Measurements from ENCODE around the gene FBXO28.
"Not testable (repeated sequence)": the region's sequence is repeated elsewhere in the genome, so short reads cannot be mapped to it uniquely, and the experiment has no call there.

The FBXO28 gene, protein sequence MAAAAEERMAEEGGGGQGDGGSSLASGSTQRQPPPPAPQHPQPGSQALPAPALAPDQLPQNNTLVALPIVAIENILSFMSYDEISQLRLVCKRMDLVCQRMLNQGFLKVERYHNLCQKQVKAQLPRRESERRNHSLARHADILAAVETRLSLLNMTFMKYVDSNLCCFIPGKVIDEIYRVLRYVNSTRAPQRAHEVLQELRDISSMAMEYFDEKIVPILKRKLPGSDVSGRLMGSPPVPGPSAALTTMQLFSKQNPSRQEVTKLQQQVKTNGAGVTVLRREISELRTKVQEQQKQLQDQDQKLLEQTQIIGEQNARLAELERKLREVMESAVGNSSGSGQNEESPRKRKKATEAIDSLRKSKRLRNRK

DNA sequence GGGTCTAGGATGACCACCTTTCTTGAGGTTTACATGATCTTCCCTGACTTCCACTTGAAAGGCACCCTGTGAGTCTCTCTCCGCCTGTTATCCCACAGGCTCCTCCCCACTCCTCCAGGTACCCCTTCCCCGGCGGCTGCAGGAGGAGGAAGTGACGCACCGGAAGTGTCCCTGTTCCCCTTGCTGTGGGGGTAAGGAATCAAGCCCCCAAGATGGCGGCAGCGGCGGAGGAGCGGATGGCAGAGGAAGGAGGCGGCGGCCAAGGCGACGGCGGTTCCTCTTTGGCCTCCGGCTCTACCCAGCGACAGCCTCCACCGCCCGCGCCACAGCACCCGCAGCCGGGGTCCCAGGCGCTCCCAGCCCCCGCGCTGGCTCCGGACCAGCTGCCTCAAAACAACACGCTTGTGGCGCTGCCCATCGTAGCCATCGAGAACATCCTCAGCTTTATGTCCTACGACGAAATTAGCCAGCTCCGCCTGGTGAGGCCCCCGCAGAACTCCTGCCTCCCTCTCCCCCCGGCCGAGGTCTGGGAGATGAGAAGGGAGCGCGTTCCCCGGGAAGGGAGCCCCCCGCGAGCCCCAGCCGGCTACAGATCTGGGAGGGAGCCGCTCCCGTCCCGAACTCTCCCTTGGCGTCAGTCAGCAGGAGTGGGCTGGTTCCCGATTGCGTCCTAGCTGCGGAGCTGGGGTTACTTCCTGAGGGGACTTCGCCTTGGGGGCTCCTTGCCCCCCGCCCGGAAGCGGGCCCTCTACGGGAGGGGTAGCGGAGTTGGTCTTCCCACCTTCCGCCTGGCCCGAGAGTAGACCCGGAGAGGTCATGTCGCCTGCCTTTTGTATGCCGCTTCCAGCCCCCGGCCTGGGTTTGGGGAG is at the start of gene FBXO28:
Gene FBXO28 (plus strand): TSS at position 194 of the 869 bp plus-strand sequence. CDS start 19 bp downstream, at position 213.
- Mint-ChIP-seq H3K9me3 (no peaks in the 10 kb centered on the region), H3K36me3 (ENCODE audit: low read depth) (peaks cover 10% of the 10 kb centered on the region), H3K4me3 (peak within 1 kb of the TSS; percentile 86), H3K27me3 (peaks cover 4% of the 10 kb centered on the region), H3K27ac (peak within 1 kb of the TSS; percentile 92), H3K4me1 (peaks cover 31% of the 10 kb centered on the region)
- ATAC-seq (peak; percentile 99), DNase-seq (peak; percentile 96)

GRCh38 chr1:224064150-224064549 is 49.8 kb upstream of the FBXO28 start:
- ATAC-seq (no peak), DNase-seq (no peak)
- no peaks in the 10 kb centered on the region for H3K36me3 Mint-ChIP-seq (ENCODE audit: low read depth)
- no peaks in the 10 kb centered on the region for H3K27me3 Mint-ChIP-seq
- no peak overlapping the region for H3K27ac Mint-ChIP-seq
- H3K4me1 Mint-ChIP-seq, result peaks cover 7% of the 10 kb centered on the region
- H3K9me3 Mint-ChIP-seq, result no peaks in the 10 kb centered on the region
- H3K4me3 Mint-ChIP-seq, result no peak overlapping the region

GRCh38 chr1:224065455-224065854 is 48.5 kb upstream of the FBXO28 start:
- peaks cover 7% of the 10 kb centered on the region for H3K4me1 Mint-ChIP-seq
- DNase-seq (no peak), ATAC-seq (no peak)
- no peaks in the 10 kb centered on the region for H3K9me3 Mint-ChIP-seq
- H3K36me3 Mint-ChIP-seq (ENCODE audit: low read depth), result no peaks in the 10 kb centered on the region
- no peak overlapping the region for H3K27ac Mint-ChIP-seq
- H3K27me3 Mint-ChIP-seq, result no peaks in the 10 kb centered on the region
- H3K4me3 Mint-ChIP-seq, result no peak overlapping the region

DNA sequence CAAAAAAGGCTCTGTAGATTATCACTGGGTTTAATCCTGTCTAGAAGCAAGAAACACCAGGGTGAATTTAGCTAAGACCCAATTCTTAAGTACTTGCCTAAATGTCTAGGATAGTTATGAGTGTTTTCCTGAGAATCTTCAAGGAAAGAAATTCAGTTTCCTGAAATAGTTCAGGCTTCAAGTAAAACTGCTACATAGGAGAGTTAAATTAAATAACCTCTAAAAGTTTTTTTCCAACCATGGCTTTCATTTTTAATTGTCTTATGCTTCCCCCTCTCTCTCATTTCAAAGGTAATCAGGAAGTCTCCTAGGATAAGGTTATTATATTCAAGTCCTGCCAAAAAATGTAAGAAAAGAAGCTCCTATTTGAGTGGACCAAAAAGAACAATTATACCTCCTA is 46.7 kb upstream of the FBXO28 start:
- DNase-seq (no peak), ATAC-seq (no peak)
- H3K27me3 Mint-ChIP-seq, result peaks cover 7% of the 10 kb centered on the region
- peaks cover 7% of the 10 kb centered on the region for H3K4me1 Mint-ChIP-seq
- H3K36me3 Mint-ChIP-seq (ENCODE audit: low read depth), result no peaks in the 10 kb centered on the region
- no peak overlapping the region for H3K4me3 Mint-ChIP-seq
- H3K9me3 Mint-ChIP-seq, result no peaks in the 10 kb centered on the region
- H3K27ac Mint-ChIP-seq, result no peak overlapping the region

DNA sequence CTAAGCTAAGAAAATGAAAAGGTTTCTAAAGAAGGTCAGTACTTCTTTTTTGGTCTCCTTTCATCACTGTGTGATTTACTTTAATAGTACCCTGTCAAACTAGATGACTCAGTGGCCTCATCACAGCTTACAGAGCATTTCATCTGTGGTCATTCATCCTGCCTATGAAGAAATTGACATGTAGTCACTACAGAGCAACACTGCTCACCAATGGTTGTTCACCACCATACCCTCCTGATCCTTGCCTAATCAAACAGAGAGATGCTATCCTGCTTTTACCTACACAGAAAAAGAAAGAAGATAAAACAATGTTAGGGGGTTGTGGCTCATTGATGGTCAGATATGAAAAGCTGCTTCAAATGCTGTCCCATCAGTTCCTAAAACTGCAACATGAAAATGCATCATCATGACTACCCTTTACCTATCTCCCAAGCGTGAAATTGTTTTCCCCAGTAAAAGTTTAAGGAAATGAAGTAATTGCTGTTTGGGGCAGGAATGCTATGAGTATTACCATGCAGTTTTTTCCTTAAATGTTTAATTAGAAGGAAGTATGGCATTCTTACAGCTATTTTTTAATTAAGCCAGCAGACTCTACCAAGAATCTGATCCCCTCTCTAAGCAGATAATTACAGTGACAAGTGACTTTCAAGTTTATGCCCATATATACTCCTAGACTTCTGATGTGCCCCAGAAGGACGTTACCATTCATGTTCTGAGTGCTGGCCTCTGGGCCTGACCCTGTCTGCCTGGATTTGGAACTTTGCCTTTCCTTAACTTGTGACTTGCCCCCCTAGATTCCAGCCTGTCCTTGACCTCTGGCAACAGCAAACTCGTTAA is 46.1 kb upstream of the FBXO28 start:
- Mint-ChIP-seq H3K9me3 (no peaks in the 10 kb centered on the region), H3K36me3 (ENCODE audit: low read depth) (no peaks in the 10 kb centered on the region), H3K4me1 (peaks cover 7% of the 10 kb centered on the region), H3K27ac (no peak overlapping the region), H3K27me3 (peaks cover 7% of the 10 kb centered on the region), H3K4me3 (no peak overlapping the region)
- ATAC-seq (peak; percentile 71), DNase-seq (no peak)

GRCh38 chr1:224068458-224069072 is 45.3 kb upstream of the FBXO28 start:
- no peak for DNase-seq
- Mint-ChIP-seq H3K4me1 (peaks cover 7% of the 10 kb centered on the region), H3K27ac (no peak overlapping the region), H3K36me3 (ENCODE audit: low read depth) (no peaks in the 10 kb centered on the region), H3K27me3 (peaks cover 7% of the 10 kb centered on the region), H3K4me3 (no peak overlapping the region), H3K9me3 (no peaks in the 10 kb centered on the region)
- no peak for ATAC-seq

DNA sequence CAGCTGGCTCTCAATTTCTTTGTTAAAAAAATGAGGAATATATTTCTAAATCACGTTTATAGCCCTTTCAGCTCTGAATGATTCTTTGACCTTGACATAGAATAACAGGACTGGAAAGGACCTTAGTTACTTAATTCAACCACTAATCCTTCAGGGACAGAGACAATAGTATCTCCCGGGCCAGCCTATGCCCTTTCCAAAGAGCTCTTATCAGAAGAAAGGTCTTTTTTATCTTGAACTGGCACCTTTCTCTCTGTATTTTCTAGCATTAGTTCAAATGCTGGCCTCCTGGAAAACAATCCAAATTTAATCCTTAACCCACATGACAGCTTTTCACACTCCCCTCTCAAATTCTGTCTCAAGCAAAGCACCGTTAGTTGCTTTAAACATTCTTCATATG is 44.8 kb upstream of the FBXO28 start:
- ATAC-seq (no peak), DNase-seq (no peak)
- Mint-ChIP-seq H3K27ac (no peak overlapping the region), H3K9me3 (no peaks in the 10 kb centered on the region), H3K36me3 (ENCODE audit: low read depth) (no peaks in the 10 kb centered on the region), H3K4me3 (no peak overlapping the region), H3K4me1 (peaks cover 7% of the 10 kb centered on the region), H3K27me3 (peaks cover 7% of the 10 kb centered on the region)

DNA sequence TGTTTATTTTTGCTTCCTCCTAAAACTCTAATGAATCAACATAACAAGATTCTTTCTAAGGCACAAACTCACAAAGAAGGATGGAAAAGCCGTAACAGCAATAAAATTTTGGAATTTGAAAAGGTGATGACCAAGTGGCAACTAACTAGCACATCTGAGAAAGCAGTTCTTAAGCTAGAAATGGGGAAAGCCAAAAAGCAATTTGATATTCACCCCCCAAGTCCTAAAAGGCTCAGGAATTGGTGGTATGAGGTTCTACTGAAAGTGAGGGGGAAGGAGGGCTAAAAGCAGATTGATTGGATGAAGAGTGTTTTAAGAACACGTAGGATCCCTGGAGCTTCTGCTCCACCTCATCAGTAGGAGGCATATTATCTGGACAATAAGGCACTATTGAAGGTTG is 43.4 kb upstream of the FBXO28 start:
- peaks cover 7% of the 10 kb centered on the region for H3K27me3 Mint-ChIP-seq
- no peaks in the 10 kb centered on the region for H3K9me3 Mint-ChIP-seq
- no peak for DNase-seq

GRCh38 chr1:224076407-224076806 is 37.5 kb upstream of the FBXO28 start:
- H3K27ac Mint-ChIP-seq, result no peak overlapping the region
- H3K9me3 Mint-ChIP-seq, result no peaks in the 10 kb centered on the region
- no peak for ATAC-seq
- no peak for DNase-seq
- no peak overlapping the region for H3K4me3 Mint-ChIP-seq
- peaks cover 13% of the 10 kb centered on the region for H3K27me3 Mint-ChIP-seq
- H3K4me1 Mint-ChIP-seq, result peaks cover 7% of the 10 kb centered on the region
- no peaks in the 10 kb centered on the region for H3K36me3 Mint-ChIP-seq (ENCODE audit: low read depth)

More for the DNA sequence above, 43.4 kb upstream of the FBXO28 start:
- H3K36me3 Mint-ChIP-seq (ENCODE audit: low read depth), result no peaks in the 10 kb centered on the region
- no peak overlapping the region for H3K27ac Mint-ChIP-seq
- H3K4me3 Mint-ChIP-seq, result no peak overlapping the region
- H3K4me1 Mint-ChIP-seq, result peaks cover 3% of the 10 kb centered on the region
- ATAC-seq, result no peak

- not testable (repeated sequence) for H3K27me3 Mint-ChIP-seq; H3K27ac Mint-ChIP-seq; DNase-seq; H3K36me3 Mint-ChIP-seq (ENCODE audit: low read depth); H3K9me3 Mint-ChIP-seq; H3K4me3 Mint-ChIP-seq; H3K4me1 Mint-ChIP-seq; ATAC-seq
These were observed 34.3 kb upstream of the FBXO28 start for GRCh38 chr1:224079644-224080043.

DNA sequence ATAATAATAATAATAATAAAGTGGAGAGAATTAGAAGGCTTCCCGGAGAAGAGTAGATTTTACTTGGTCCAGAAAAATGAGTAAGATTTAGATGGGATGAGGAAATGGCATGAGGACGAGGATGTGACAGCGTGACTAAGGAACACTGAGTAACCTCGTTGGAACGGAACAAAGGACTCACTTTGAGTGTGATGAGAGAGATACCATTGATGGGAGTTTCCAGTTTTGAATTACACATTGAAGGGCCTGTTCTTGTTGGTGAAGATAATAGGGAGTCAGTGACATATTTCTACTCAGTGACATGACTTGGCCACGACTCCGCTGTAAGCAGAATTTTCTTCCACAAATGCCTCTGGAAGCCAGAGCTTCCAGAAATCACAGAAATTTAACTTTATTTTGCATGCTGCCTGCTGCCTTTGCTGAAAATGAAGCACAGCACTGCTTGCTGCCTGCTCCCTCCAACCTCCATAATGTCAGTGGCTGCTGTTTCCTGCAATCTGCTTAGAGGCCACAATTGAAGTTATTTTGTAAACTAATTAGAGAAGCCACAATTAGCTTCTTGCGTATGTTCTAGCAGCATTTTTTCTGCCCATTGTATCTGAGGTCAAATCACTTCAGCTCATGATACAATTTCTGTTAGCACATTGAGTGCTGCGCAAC is 33.7 kb upstream of the FBXO28 start:
- Mint-ChIP-seq H3K27ac (no peak overlapping the region), H3K36me3 (ENCODE audit: low read depth) (no peaks in the 10 kb centered on the region), H3K4me3 (no peak overlapping the region), H3K4me1 (peaks cover 7% of the 10 kb centered on the region), H3K27me3 (peaks cover 11% of the 10 kb centered on the region), H3K9me3 (no peaks in the 10 kb centered on the region)
- ATAC-seq (peak; percentile 83), DNase-seq (no peak)

DNA sequence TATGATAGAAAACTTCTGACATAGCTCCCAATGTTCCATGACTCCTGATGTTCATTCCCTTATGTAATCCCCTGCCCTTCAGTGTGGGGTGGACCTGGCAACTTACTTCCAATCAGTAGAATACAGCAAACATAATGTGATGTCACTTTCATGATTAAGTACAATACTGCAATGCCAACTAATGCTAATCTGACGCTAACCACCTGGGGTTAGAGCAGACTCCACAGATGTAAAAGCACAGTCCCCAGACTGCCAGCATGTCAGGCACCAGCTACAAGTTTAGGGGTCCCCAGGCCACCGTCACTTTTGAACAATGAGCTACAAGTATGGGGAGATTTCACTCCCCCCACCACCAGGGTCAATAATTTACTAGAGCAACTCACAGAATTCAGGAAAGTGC is 32.3 kb upstream of the FBXO28 start:
- DNase-seq (no peak), ATAC-seq (no peak)
- Mint-ChIP-seq H3K4me3 (no peak overlapping the region), H3K36me3 (ENCODE audit: low read depth) (no peaks in the 10 kb centered on the region), H3K27me3 (peaks cover 13% of the 10 kb centered on the region), H3K4me1 (peaks cover 7% of the 10 kb centered on the region), H3K27ac (no peak overlapping the region), H3K9me3 (no peaks in the 10 kb centered on the region)

- no peak overlapping the region for H3K27ac Mint-ChIP-seq
- H3K4me3 Mint-ChIP-seq, result no peak overlapping the region
- ATAC-seq (no peak), DNase-seq (no peak)
- no peaks in the 10 kb centered on the region for H3K9me3 Mint-ChIP-seq
- H3K36me3 Mint-ChIP-seq (ENCODE audit: low read depth), result no peaks in the 10 kb centered on the region
- peaks cover 17% of the 10 kb centered on the region for H3K27me3 Mint-ChIP-seq
- H3K4me1 Mint-ChIP-seq, result peaks cover 7% of the 10 kb centered on the region
These were observed 31.8 kb upstream of the FBXO28 start for GRCh38 chr1:224082146-224082545.

- Mint-ChIP-seq H3K9me3 (no peaks in the 10 kb centered on the region), H3K4me1 (peaks cover 7% of the 10 kb centered on the region), H3K27me3 (peaks cover 25% of the 10 kb centered on the region), H3K36me3 (ENCODE audit: low read depth) (no peaks in the 10 kb centered on the region), H3K27ac (no peak overlapping the region), H3K4me3 (no peak overlapping the region)
- ATAC-seq (no peak), DNase-seq (no peak)
These were observed 29.0 kb upstream of the FBXO28 start for GRCh38 chr1:224084867-224085266.

Data from activated naive CD8-positive, alpha-beta T cell treated with anti-CD3 and anti-CD28 coated beads, Interleukin-2, amount 50 U/mL, for 24 hours (primary cell).